Fibroblast of skin of left biceps (primary cell): ENCODE results near the gene MIX23.

Source experiments
- DNase-seq, 2 experiments: peaks; one replicate each; pipeline ENCODE4 v3.0.0-alpha.2; 2013; ENCODE audit warnings: low read depth in 2 of 2

MIX23 gene

DNA sequence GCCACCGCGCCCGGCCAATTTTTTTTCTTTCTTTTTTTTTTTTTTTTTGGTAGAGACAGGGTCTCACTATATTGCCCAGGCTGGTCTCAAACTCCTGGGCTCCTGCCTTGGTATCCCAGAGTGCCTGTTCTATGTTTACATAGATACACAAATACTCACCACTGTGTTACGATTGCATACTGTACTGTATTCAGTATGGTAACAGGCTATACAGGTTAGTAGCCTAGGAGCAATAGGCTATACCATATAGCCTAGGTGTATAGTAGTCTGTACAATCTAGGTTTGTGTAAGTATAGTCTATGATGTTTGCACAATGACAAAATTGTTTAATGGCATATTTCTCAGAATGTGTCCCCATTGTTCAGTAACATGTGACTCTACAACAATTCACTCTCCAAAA lies 31.4 kb downstream of the MIX23 start:
- no peak for DNase-seq

- DNase-seq = no peak
Measured at GRCh38 chr3:122350814-122351418, 32.1 kb downstream of the MIX23 start.

GRCh38 chr3:122349171-122349570 lies 33.9 kb downstream of the MIX23 start:
- DNase-seq = no peak

- DNase-seq = no peak
Measured at GRCh38 chr3:122343654-122344053, 39.4 kb downstream of the MIX23 start.

- DNase-seq = no peak
Measured at GRCh38 chr3:122342803-122343202, 40.2 kb downstream of the MIX23 start.

GRCh38 chr3:122332551-122332950 lies 50.5 kb downstream of the MIX23 start:
- DNase-seq = no peak

GRCh38 chr3:122331886-122332285 lies 51.1 kb downstream of the MIX23 start:
- no peak for DNase-seq

DNA sequence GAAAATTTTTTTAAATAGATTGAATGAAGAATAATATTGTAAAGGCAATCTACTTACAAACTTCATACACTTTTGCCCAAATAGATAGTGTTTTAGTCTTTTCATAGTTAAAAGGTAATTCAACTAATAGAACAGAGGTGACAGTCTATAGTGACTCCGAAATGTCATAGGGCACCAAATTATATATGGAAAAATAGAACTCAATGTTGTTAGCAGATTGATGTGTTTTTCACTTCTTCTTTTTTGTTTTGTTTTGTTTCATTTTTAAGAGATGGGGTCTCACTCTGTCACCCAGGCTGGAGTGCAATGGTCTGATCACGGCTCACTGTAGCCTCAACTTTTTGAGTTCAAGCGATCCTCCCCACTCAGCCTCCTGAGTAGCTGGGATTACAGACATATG lies 57.3 kb downstream of the MIX23 start:
- DNase-seq = no peak

- DNase-seq = no peak
Measured at GRCh38 chr3:122324871-122325323, 58.1 kb downstream of the MIX23 start, which contains the start of gene CSTA. CSTA (plus strand) TSS chr3:122325248; CDS start chr3:122325293, 45 bp downstream.

- no peak for DNase-seq
Measured at GRCh38 chr3:122322095-122323075, 60.6 kb downstream of the MIX23 start.

DNA sequence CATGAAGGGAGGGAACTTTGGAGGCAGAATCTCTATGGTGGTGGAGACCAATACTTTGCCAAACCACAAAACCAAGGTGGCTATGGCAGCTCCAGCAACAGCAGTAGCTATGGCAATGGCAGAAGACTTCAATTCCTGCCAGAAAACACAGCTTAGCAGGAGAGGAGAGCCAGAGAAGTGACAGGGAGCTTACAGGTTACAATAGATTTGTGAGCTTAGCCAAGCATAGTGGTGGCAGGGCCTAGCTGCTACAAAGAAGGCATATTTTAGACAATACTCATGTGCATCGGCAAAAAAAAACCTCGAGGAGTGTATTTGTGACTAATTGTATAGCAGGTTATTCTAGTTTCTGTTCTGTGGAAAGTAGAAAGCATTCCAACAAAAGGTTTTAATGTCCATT lies 64.4 kb downstream of the MIX23 start:
- no peak for DNase-seq

GRCh38 chr3:122316368-122316767 lies 66.7 kb downstream of the MIX23 start:
- DNase-seq = no peak

- DNase-seq = no peak
Measured at GRCh38 chr3:122315619-122316018, 67.4 kb downstream of the MIX23 start.

GRCh38 chr3:122314228-122314876 lies 68.7 kb downstream of the MIX23 start:
- no peak for DNase-seq

DNA sequence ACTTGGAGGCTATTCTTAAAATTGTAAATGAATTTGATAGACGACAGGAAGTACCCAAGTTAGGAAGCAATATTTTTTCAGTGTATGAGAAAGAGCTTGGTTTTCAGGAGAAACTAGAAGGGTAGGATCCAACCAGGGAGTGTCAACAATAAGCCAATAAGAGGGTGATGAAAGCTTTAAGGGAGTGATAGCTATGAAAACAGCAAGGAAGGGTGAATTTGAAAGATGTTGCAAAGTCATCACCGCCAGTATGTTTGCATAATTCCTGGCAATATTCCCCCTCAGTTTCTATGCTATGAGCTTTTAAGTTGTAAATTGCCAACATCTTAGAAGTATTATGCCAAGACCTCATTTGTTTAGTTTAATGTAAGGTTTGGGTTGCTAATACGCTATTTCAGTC lies 69.8 kb downstream of the MIX23 start:
- DNase-seq = no peak

DNA sequence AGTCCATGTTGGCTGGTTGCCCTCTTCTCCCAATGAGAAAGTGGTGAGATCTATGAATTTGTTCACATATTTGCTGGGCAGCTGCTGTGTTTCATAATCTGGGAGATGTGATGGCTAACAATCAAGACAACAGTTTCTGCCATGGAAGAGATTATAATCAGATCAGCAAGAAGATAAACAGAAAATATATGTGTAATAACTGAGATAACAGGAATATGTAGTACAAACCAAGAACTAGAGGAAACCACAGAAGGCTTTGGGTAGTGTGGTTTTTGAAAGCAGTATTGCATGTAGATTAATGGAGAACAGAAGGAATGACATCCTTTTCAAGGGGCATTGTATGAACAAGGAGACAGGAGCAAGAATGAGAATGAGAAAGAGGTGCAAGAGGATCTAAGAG lies 70.2 kb downstream of the MIX23 start:
- no peak for DNase-seq

GRCh38 chr3:122310361-122310760 lies 72.7 kb downstream of the MIX23 start:
- no peak for DNase-seq
